Nephron (organoid): ENCODE measurements around the gene ELMO1.

Source experiments
- H3K27ac Mint-ChIP-seq, 3 experiments: 2 replicates each; pipeline ENCODE4 v1.8.0; 2020; ENCODE audit warnings: mixed read lengths in 3 of 3, mild to moderate bottlenecking in 2 of 3, moderate library complexity in 1 of 3
- H3K27me3 Mint-ChIP-seq: 2 replicates; pipeline ENCODE4 v1.8.0; 2021; ENCODE audit warnings: low read depth, mild to moderate bottlenecking, moderate library complexity, mixed read lengths
- H3K36me3 Mint-ChIP-seq: 2 replicates; pipeline ENCODE4 v1.8.0; 2020; ENCODE audit warnings: low read depth, mixed read lengths
- H3K4me1 Mint-ChIP-seq: 2 replicates; pipeline ENCODE4 v1.8.0; 2020; ENCODE audit warnings: mixed read lengths
- H3K4me3 Mint-ChIP-seq, 3 experiments: 2 replicates each; pipeline ENCODE4 v1.8.0; 2020; ENCODE audit warnings: mild to moderate bottlenecking in 3 of 3, mixed read lengths in 3 of 3, moderate library complexity in 2 of 3
- H3K9me3 Mint-ChIP-seq: 2 replicates; pipeline ENCODE4 v1.8.0; 2020; ENCODE audit warnings: mixed read lengths
- TF ChIP-seq, protein P1 (sequence below), 3 experiments: fragments of 200-600 bp; sonication (generic); IDR thresholded peaks; one replicate each; pipeline ENCODE4 v1.5.0; 2021; ENCODE audit warnings: antibody characterized with exemption in 3 of 3; ENCODE audit not compliant: unreplicated experiment in 3 of 3

ELMO1 gene

DNA sequence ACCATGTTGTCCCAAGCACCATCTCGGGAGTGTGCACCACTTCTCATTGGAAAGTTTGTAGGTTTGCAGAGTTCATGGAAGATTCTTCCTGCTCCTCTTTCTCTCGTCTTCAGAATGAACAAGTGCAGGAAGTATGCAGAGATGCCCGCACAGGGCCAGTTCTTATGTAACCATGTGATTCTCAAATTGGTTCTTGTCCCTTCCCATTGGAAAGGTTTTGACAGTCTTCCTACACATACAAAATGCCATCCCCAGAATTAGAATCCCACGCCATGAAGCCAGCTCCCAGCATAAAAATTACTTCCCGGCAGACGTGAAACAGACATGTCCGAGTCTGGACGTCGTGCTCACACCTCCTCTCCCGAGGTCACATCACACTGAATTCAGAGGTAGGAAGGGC is 251.6 kb downstream of the ELMO1 start:
- H3K36me3 Mint-ChIP-seq: no peaks in the 10 kb centered on the region
- H3K4me3 Mint-ChIP-seq: no peak overlapping the region
- TF ChIP-seq, protein P1, sequence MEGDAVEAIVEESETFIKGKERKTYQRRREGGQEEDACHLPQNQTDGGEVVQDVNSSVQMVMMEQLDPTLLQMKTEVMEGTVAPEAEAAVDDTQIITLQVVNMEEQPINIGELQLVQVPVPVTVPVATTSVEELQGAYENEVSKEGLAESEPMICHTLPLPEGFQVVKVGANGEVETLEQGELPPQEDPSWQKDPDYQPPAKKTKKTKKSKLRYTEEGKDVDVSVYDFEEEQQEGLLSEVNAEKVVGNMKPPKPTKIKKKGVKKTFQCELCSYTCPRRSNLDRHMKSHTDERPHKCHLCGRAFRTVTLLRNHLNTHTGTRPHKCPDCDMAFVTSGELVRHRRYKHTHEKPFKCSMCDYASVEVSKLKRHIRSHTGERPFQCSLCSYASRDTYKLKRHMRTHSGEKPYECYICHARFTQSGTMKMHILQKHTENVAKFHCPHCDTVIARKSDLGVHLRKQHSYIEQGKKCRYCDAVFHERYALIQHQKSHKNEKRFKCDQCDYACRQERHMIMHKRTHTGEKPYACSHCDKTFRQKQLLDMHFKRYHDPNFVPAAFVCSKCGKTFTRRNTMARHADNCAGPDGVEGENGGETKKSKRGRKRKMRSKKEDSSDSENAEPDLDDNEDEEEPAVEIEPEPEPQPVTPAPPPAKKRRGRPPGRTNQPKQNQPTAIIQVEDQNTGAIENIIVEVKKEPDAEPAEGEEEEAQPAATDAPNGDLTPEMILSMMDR (IDR thresholded peaks at IDR 0.05; ENCODE audit: unreplicated experiment in 3 of 3): no peak
- peaks cover 50% of the 10 kb centered on the region for H3K4me1 Mint-ChIP-seq
- H3K9me3 Mint-ChIP-seq: no peaks in the 10 kb centered on the region
- H3K27ac Mint-ChIP-seq: no peak overlapping the region
- no peaks in the 10 kb centered on the region for H3K27me3 Mint-ChIP-seq

DNA sequence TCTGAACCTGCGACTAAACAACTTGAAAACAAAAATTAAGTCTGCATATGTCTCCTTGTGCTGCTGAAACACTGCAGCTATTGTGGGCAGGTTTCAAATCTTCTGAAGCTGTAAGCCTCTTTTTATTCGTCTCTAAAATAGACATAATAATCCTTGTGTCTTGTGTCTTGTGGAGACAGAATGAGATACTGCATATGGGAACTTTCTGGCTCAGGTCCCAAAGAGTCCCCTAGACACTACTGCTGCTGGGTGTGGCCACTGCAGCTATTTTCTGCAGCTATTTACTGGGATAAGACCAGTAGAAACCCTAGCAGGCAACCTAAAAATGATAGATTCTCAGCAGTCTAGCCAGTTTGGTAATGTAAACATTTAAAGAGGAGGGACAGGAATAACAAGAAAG is 252.0 kb downstream of the ELMO1 start:
- H3K27ac Mint-ChIP-seq: no peak overlapping the region
- H3K27me3 Mint-ChIP-seq: no peaks in the 10 kb centered on the region
- H3K4me1 Mint-ChIP-seq: peaks cover 49% of the 10 kb centered on the region
- TF ChIP-seq, protein P1 (IDR thresholded peaks at IDR 0.05; ENCODE audit: unreplicated experiment in 3 of 3): no peak
- no peaks in the 10 kb centered on the region for H3K36me3 Mint-ChIP-seq
- H3K9me3 Mint-ChIP-seq: no peaks in the 10 kb centered on the region
- H3K4me3 Mint-ChIP-seq: no peak overlapping the region

DNA sequence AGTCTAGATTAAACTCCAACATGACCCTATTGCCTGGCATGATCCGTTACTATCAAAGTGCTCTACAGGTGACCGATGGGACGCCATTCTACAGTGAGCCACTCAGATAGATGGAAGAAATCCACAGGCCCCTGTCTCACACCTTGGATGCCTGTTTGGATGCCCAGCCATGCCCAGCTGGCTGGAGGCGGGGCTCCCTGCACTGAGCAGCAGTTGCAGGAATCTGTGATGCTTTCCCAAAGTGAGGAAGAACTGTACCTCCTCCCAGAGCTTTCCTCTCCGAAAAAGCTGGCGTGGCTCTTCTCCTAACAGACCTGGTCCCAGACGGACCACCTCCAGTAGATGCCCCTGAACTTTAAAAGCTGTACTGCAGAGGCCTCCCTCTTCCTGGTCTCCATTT is 253.3 kb downstream of the ELMO1 start:
- TF ChIP-seq, protein P1 (IDR thresholded peaks at IDR 0.05; ENCODE audit: unreplicated experiment in 3 of 3): no peak
- Mint-ChIP-seq H3K27me3 (no peaks in the 10 kb centered on the region), H3K36me3 (no peaks in the 10 kb centered on the region), H3K4me3 (no peak overlapping the region), H3K4me1 (peaks cover 40% of the 10 kb centered on the region), H3K9me3 (no peaks in the 10 kb centered on the region), H3K27ac (no peak overlapping the region)

DNA sequence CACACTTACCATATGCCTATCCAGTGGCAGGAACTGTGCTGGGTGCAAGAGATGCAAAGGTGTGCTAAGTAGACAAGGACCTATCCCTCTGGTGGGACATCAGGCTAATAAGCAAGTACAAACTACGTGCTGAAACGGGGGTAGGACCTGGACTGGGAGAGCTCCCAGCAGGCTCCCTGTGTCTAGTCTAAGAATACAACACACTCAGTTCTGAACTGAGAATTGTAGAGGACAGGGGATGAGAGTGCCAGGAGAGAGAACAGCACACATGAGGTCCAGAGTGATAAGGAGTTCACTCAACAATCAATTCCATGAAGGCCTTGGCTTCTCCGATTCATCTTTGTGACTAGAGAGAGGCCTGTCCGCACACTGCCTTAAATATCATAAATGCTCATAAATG is 253.7 kb downstream of the ELMO1 start:
- Mint-ChIP-seq H3K9me3 (no peaks in the 10 kb centered on the region), H3K27ac (no peak overlapping the region), H3K4me1 (peaks cover 39% of the 10 kb centered on the region), H3K27me3 (no peaks in the 10 kb centered on the region), H3K36me3 (no peaks in the 10 kb centered on the region), H3K4me3 (no peak overlapping the region)
- TF ChIP-seq, protein P1 (IDR thresholded peaks at IDR 0.05; ENCODE audit: unreplicated experiment in 3 of 3): no peak

DNA sequence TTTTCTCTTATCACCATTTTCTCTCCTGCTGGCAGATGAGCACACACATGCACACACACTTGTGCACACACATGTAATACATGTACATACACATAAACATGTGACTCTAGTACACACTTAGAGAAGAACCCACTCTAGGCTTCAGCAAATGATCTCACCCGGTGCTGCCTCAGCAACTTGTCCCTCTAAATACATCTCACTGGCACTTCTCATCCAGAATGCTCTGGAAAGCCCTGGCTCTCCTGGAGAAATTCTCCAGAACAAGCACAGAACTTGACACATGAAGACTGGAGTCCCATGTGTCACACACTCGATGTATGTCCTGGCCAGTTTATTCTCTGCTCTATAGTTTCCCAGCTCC is 254.9 kb downstream of the ELMO1 start:
- Mint-ChIP-seq H3K36me3 (no peaks in the 10 kb centered on the region), H3K9me3 (no peaks in the 10 kb centered on the region), H3K4me1 (peaks cover 30% of the 10 kb centered on the region), H3K27me3 (no peaks in the 10 kb centered on the region), H3K27ac (no peak overlapping the region), H3K4me3 (no peak overlapping the region)
- TF ChIP-seq, protein P1 (IDR thresholded peaks at IDR 0.05; ENCODE audit: unreplicated experiment in 3 of 3): no peak

DNA sequence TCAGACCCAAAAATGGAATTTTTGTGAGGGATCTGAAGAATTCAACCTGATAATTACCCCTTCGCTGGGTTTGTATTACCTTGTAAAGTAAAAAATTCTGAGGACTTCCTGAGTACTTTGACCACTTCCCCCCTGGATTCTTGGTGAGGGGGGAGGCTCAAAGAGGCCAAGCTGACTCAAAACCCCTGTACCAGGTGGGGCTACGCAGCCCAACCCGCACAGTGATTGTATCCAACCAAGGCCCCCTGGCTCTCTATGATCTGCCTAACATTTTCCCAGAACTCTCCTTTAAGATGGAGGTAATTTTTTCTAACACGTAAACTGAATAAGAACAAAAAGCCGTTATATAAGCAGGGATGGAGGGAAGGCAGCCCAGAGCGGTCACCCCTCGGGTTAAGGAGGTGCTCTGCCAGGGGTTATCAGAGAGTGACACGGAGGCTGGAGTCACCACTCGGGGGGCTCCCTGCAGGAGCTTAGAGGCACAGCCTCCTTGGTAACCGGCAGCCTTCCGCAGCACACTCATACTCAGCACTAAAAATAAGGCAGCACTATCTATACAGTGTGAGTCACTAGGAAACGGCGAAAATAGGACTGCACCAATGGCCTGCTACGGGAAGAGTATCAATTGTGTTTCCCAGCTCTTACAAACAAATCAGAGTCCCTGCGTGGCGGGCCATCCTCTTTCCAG is 255.4 kb downstream of the ELMO1 start:
- Mint-ChIP-seq H3K27ac (no peak overlapping the region), H3K9me3 (no peaks in the 10 kb centered on the region), H3K4me3 (no peak overlapping the region), H3K36me3 (no peaks in the 10 kb centered on the region), H3K4me1 (peaks cover 24% of the 10 kb centered on the region), H3K27me3 (no peaks in the 10 kb centered on the region)
- TF ChIP-seq, protein P1 (IDR thresholded peaks at IDR 0.05; ENCODE audit: unreplicated experiment in 3 of 3): no peak
